Spleen (tissue), 7 donors: Measurements from ENCODE around the gene S100A14.
"Not testable (repeated sequence)": the region's sequence is repeated elsewhere in the genome, so short reads cannot be mapped to it uniquely, and the experiment has no call there.

Experiments
- POLR2A ChIP-seq, 3 donors: fragments of 450-650 bp; IDR thresholded peaks; one replicate each; pipeline ENCODE4 v1.5.1; 2017; ENCODE audit warnings: antibody characterized with exemption in 3 of 3, mild to moderate bottlenecking in 1 of 3
- POLR2AphosphoS5 ChIP-seq, 3 donors: sonication (generic); formaldehyde crosslinking; IDR thresholded peaks; one replicate each; pipeline ENCODE4 v1.5.1; 2017; ENCODE audit warnings: antibody characterized with exemption in 3 of 3
- TF ChIP-seq, protein P1 (sequence below), 11 experiments: fragments of 200-600 bp in 7 of 11; fragments of 450-650 bp in 4 of 11; sonication (generic) in 4 of 11; IDR thresholded peaks in 8 of 11; conservative IDR thresholded peaks in 3 of 11; 1 replicate in 7 of 11; 2 replicates in 4 of 11; pipeline versions ENCODE4 v1.4.0 to v1.8.0; 2016 to 2021; ENCODE audit warnings: antibody characterized with exemption in 11 of 11, inconsistent platforms in 4 of 11, mild to moderate bottlenecking in 1 of 11
- donor health status: DM: no; HTN: no; CAD: no; lungs with moderate emphysema.
- donor health status: DM: no; HTN: no; CAD: no.
- donor health status: DM: no; HTN: no; CAD: no.

GRCh38 chr1:153582836-153583235, 33.3 kb downstream of the S100A14 start:
- not testable (repeated sequence) for TF ChIP-seq POLR2A, POLR2AphosphoS5 (IDR thresholded peaks at IDR 0.05)
- TF ChIP-seq, protein P1, sequence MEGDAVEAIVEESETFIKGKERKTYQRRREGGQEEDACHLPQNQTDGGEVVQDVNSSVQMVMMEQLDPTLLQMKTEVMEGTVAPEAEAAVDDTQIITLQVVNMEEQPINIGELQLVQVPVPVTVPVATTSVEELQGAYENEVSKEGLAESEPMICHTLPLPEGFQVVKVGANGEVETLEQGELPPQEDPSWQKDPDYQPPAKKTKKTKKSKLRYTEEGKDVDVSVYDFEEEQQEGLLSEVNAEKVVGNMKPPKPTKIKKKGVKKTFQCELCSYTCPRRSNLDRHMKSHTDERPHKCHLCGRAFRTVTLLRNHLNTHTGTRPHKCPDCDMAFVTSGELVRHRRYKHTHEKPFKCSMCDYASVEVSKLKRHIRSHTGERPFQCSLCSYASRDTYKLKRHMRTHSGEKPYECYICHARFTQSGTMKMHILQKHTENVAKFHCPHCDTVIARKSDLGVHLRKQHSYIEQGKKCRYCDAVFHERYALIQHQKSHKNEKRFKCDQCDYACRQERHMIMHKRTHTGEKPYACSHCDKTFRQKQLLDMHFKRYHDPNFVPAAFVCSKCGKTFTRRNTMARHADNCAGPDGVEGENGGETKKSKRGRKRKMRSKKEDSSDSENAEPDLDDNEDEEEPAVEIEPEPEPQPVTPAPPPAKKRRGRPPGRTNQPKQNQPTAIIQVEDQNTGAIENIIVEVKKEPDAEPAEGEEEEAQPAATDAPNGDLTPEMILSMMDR (IDR thresholded peaks at IDR 0.05 in 8 of 11, conservative IDR thresholded peaks at IDR 0.05 in 3 of 11) = not testable (repeated sequence)
